Uterus (tissue), 2 donors: Measurements from ENCODE around the gene FOXC1.

Source experiments
- POLR2A ChIP-seq, 2 donors: fragments of 450-650 bp; IDR thresholded peaks; one replicate each; pipeline ENCODE4 v1.6.1; 2016; ENCODE audit warnings: antibody characterized with exemption in 2 of 2, mild to moderate bottlenecking in 1 of 2, moderate library complexity in 1 of 2
- TF ChIP-seq, protein P1 (sequence below), 4 experiments: fragments of 200-600 bp in 2 of 4; fragments of 450-650 bp in 2 of 4; sonication (generic) in 2 of 4; IDR thresholded peaks; one replicate each; pipeline ENCODE4 v1.5.1; 2016 to 2019; ENCODE audit warnings: antibody characterized with exemption in 4 of 4, mild to moderate bottlenecking in 2 of 4, moderate library complexity in 1 of 4

DNA sequence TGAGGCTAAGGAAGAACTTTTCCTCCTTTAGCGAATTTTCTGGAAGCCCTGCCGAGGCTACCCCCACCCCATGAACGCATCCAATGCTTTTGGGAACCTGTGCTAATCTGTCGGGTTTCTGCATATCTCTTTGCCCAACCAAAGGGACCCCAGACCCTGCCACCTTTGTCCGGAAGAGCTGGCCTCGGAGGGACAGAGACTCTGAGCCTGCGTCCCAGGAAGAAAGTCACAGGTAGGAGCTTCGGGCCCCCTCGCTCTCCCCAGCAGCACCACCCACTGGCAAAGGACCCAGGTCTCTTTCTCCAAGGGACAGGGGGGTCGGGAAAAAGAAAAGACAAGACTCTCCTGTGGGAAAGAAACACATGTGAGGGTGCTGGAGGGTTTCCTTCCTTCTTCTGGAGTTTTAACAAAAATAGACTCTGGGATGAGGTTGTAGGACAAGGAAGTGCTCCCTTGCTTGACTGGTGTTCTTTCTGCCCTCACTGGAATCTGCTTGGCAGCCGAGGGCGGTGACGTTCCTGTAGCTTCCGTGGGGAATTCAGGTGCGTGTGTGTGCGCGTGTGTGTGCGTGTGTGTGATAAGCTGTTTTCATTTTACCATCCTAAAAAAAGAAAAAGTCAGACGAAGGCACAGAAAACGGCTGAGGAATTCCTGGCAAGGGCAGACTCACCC, 16.3 kb upstream of the FOXC1 start:
- TF ChIP-seq, protein P1, sequence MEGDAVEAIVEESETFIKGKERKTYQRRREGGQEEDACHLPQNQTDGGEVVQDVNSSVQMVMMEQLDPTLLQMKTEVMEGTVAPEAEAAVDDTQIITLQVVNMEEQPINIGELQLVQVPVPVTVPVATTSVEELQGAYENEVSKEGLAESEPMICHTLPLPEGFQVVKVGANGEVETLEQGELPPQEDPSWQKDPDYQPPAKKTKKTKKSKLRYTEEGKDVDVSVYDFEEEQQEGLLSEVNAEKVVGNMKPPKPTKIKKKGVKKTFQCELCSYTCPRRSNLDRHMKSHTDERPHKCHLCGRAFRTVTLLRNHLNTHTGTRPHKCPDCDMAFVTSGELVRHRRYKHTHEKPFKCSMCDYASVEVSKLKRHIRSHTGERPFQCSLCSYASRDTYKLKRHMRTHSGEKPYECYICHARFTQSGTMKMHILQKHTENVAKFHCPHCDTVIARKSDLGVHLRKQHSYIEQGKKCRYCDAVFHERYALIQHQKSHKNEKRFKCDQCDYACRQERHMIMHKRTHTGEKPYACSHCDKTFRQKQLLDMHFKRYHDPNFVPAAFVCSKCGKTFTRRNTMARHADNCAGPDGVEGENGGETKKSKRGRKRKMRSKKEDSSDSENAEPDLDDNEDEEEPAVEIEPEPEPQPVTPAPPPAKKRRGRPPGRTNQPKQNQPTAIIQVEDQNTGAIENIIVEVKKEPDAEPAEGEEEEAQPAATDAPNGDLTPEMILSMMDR (IDR thresholded peaks at IDR 0.05), result no peak
- no peak for TF ChIP-seq POLR2A (IDR thresholded peaks at IDR 0.05)
